ENCODE results near the gene CEP104. TPM values are rescaled to one million over a fixed set of nuclear protein-coding genes. Genes with fewer than 3 reads are reported as not detected.

Gene CEP104
- total RNA-seq, 4 donors from 2014 or later = 26.0 to 41.6 (median 30.8) TPM

DNA sequence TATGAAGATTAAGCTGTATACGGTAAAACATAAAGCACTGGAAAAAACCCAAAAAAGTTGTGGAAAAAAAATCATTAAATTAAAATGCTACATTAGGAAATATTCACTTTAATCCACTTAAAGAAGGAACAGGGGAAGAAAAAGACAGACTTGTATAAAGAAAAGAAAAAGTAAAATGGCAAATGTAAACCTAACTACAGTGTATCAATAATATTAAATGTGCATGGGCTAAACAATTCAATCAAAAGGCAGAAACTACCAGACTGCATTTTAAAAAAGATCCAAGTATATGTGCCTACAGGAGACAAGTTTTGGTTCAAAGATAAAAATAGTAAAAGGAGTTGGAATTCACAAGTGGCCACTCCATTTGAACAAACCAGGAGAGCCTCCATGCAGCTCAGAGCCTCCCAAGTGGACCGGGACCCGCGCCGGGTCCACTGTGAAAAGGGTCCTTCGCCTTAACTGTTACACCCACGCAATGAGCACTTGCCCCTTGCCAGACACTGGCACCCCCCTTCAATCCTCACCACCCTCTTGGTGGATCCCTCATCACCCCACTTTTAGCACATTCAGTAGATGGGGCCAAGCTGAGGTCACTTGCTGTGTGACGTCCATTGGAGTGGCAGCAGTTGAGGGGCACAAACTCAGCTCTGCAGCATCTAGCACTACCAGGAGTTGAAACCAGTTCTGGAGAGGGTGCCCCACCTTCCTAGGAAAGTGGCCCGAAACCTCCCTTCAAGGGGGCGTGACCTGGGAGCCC, 42.2 kb upstream of the CEP104 start:
- H3K4me1 ChIP-seq = peaks cover 4 to 10% of the 10 kb centered on the region in 2 donors
- H3K27ac ChIP-seq = peak overlapping the region; percentile 88 to 99 (median 97)
- no peak for TF ChIP-seq CTCF (IDR thresholded peaks at IDR 0.05)
- no peak for TF ChIP-seq POLR2A (IDR thresholded peaks at IDR 0.05)
- 26 to 39% methylated on average over 8 to 10 of the region's 10 CpGs for WGBS, 2 donors
- no peaks in the 10 kb centered on the region for H3K36me3 ChIP-seq
- DNase-seq = no peak
- no peaks in the 10 kb centered on the region for H3K27me3 ChIP-seq
- H3K9me3 ChIP-seq = no peaks in the 10 kb centered on the region
- intact Hi-C loops (cut with DNase I) = loop anchor here (5.0 kb wide), 1 partner anchor 42 kb away; the partner anchor contains the start of genes CEP104 and DFFB
- peak overlapping the region; percentile 52 to 95 (median 78) for H3K4me3 ChIP-seq (replicated peaks in 1 of 3)

- TF ChIP-seq CTCF (IDR thresholded peaks at IDR 0.05) (no peak), POLR2A (IDR thresholded peaks at IDR 0.05) (no peak)
- DNase-seq = no peak
- H3K36me3 ChIP-seq = no peaks in the 10 kb centered on the region
- no peak overlapping the region for H3K4me3 ChIP-seq (replicated peaks in 1 of 3)
- intact Hi-C loops (cut with DNase I) = loop anchor here (5.0 kb wide), 1 partner anchor 41 kb away; the partner anchor contains the start of genes CEP104 and DFFB
- no peaks in the 10 kb centered on the region for H3K9me3 ChIP-seq
- H3K4me1 ChIP-seq = peaks cover 4 to 10% of the 10 kb centered on the region in 2 donors
- H3K27me3 ChIP-seq = no peaks in the 10 kb centered on the region
- no peak overlapping the region for H3K27ac ChIP-seq
Observed at GRCh38 chr1:3898475-3898735, 41.4 kb upstream of the CEP104 start.

DNA sequence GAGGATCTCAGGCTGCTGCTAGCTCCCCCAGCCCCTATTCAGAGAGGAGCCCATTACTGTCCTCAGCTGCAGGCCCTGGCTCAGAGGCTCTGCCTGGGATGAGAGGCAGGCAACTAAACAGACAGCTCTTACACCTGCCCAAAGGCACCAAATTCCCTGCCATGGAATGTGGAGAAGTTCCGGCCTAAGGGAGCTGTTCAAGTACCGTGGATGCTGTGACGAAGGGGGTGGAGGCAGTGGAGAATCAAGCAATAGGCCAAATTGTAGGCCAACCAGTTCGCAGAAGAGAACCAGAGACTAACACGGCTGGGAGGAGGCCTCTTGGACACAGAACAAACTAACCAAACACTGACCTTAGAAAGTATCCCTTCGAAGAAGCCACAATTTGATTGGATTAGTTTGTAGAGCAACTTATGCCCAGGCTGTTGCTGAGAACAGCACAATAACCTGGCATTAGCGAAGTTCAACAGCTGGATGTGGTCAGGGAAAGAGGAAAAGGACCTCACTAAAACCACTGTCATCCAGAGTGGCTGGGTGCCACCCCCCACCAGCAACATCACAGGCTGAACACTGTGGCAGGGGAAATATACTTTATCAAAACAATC, 39.5 kb upstream of the CEP104 start:
- no peak for TF ChIP-seq POLR2A (IDR thresholded peaks at IDR 0.05)
- no peak for TF ChIP-seq CTCF (IDR thresholded peaks at IDR 0.05)
- intact Hi-C loops (cut with DNase I) = loop anchor here (5.0 kb wide), 1 partner anchor 39 kb away; the partner anchor contains the start of genes CEP104 and DFFB
- Histone ChIP-seq H3K4me1 (peaks cover 8 to 13% of the 10 kb centered on the region in 2 donors), H3K36me3 (no peaks in the 10 kb centered on the region), H3K27ac (no peak overlapping the region), H3K27me3 (no peaks in the 10 kb centered on the region), H3K4me3 (replicated peaks in 1 of 3) (no peak overlapping the region), H3K9me3 (no peaks in the 10 kb centered on the region)
- no peak for DNase-seq
- WGBS, 2 donors = 85 to 90% methylated on average over 7 of the region's 7 CpGs

DNA sequence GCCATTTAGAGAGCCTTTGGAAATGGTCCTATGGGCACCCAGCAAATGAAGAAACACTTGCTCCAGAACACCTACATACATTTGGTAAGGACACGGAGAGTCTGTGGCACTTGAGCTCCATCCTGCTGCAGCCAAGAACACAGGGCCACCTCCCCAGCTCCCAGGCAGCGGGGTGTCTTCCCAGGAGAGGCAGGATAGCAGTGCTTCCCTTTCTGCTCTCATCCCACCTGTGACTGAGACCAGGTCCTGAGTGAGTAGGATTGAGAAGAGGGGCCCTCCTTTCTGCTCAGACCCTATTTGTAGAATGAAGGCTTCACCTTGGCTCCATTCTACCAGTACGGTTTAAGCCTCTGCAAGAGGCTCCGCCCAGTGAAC, 38.9 kb upstream of the CEP104 start:
- Histone ChIP-seq H3K27me3 (no peaks in the 10 kb centered on the region), H3K27ac (no peak overlapping the region), H3K36me3 (peaks cover 0 to 1% of the 10 kb centered on the region in 2 donors), H3K4me3 (replicated peaks in 1 of 3) (no peak overlapping the region), H3K9me3 (no peaks in the 10 kb centered on the region), H3K4me1 (peaks cover 7 to 13% of the 10 kb centered on the region in 2 donors)
- DNase-seq = no peak
- intact Hi-C loops (cut with DNase I) = loop anchor here (5.0 kb wide), 1 partner anchor 39 kb away; the partner anchor contains the start of genes CEP104 and DFFB
- TF ChIP-seq POLR2A (IDR thresholded peaks at IDR 0.05) (no peak), CTCF (IDR thresholded peaks at IDR 0.05) (no peak)
- WGBS, 2 donors = 82 to 98% methylated on average over 3 to 4 of the region's 4 CpGs
